Skeletal muscle tissue (tissue), 2 donors: ENCODE results near the gene KLF1. TPM values are rescaled to one million over a fixed set of nuclear protein-coding genes. Genes with fewer than 3 reads are reported as not detected.

ENCODE experiments used
- small RNA-seq: library from RNA; depleted of rRNA; stranded (forward); fragments of <200 nt; gene quantifications from one replicate; pipeline ENCODE3, GENCODE V24; 2014
- total RNA-seq: library from RNA; depleted of rRNA; stranded (reverse); fragments of >200 nt; gene quantifications from one replicate; pipeline ENCODE4 v1.2.3, GENCODE V29; 2014

KLF1 gene
- total RNA-seq, 1 donor from 2014 or later: 2.1 TPM

Small RNA genes within 50 kb of the gene (small RNA-seq; reads per million reads assigned to genes)
- gene MIR5695 (0.76 reads per million, percentile 73 among the genes with 10 or more reads in this experiment), gene MIR6794 (not detected)

Other genes with a start within 250 kb of the KLF1 start
- gene MAN2B1, start 220.5 kb downstream of the KLF1 start, total RNA-seq: 31.3 TPM
- 6.3 TPM for gene WDR83, start 220.4 kb downstream of the KLF1 start, total RNA-seq
- 56.9 TPM for gene DHPS, start 205.3 kb downstream of the KLF1 start, total RNA-seq
- not detected for gene GNG14, start 199.2 kb downstream of the KLF1 start, total RNA-seq
- gene FBXW9, start 190.6 kb downstream of the KLF1 start, total RNA-seq: 3.1 TPM
- 20.4 TPM for gene TNPO2, start 163.3 kb downstream of the KLF1 start, total RNA-seq
- 175 TPM for gene TRIR, start 152.5 kb downstream of the KLF1 start, total RNA-seq
- gene GET3, start 149.7 kb downstream of the KLF1 start, total RNA-seq: 53.8 TPM
- not detected for gene BEST2, start 135.4 kb downstream of the KLF1 start, total RNA-seq
- gene HOOK2, start 111.6 kb downstream of the KLF1 start, total RNA-seq: 13.6 TPM
- gene JUNB, start 95.7 kb downstream of the KLF1 start, total RNA-seq: 31.3 TPM
- 207 TPM for gene PRDX2, start 85.4 kb downstream of the KLF1 start, total RNA-seq
- not detected for gene THSD8, start 85.1 kb downstream of the KLF1 start, total RNA-seq
- gene RNASEH2A, start 80.6 kb downstream of the KLF1 start, total RNA-seq: 5.7 TPM
- gene RTBDN, start 52.6 kb downstream of the KLF1 start, total RNA-seq: not detected
- not detected for gene MAST1, start 48.7 kb downstream of the KLF1 start, total RNA-seq
- 10.4 TPM for gene DNASE2, start 5.8 kb downstream of the KLF1 start, total RNA-seq
- 39.7 TPM for gene GCDH, start 4.0 kb upstream of the KLF1 start, total RNA-seq
- gene SYCE2, start 32.1 kb upstream of the KLF1 start, total RNA-seq: not detected
- gene FARSA, start 46.5 kb upstream of the KLF1 start, total RNA-seq: 49.1 TPM
- 382 TPM for gene CALR, start 51.4 kb upstream of the KLF1 start, total RNA-seq
- gene RAD23A, start 58.7 kb upstream of the KLF1 start, total RNA-seq: 57.9 TPM
- 21.4 TPM for gene GADD45GIP1, start 70.0 kb upstream of the KLF1 start, total RNA-seq
- gene DAND5, start 82.4 kb upstream of the KLF1 start, total RNA-seq: not detected
- gene NFIX, start 108.3 kb upstream of the KLF1 start, total RNA-seq: 49.1 TPM
- 13.6 TPM for gene LYL1, start 215.7 kb upstream of the KLF1 start, total RNA-seq
- gene TRMT1, start 229.5 kb upstream of the KLF1 start, total RNA-seq: 13.0 TPM
- 10.4 TPM for gene NACC1, start 231.1 kb upstream of the KLF1 start, total RNA-seq